ENCODE measurements around the gene LRRK1. TPM values are rescaled to one million over a fixed set of nuclear protein-coding genes. Genes with fewer than 3 reads are reported as not detected.

The LRRK1 gene
- total and polyA plus RNA-seq, 2 experiments from 2014 or later: 2.6 to 4.5 TPM

- Histone ChIP-seq H3K36me3 (ENCODE audit: insufficient read depth) (no peaks in the 10 kb centered on the region), H3K4me3 (no peak overlapping the region), H3K79me2 (replicated peaks; ENCODE audit: insufficient read depth) (no peaks in the 10 kb centered on the region), H3K4me2 (no peak overlapping the region), H4K20me1 (replicated peaks; ENCODE audit: insufficient read depth) (no peaks in the 10 kb centered on the region), H2AFZ (no peak overlapping the region), H3K27me3 (ENCODE audit: insufficient read depth) (no peaks in the 10 kb centered on the region), H3K27ac (ENCODE audit: low read depth) (no peak overlapping the region), H3K9me2 (ENCODE audit: insufficient read depth) (no peaks in the 10 kb centered on the region), H3F3A (replicated peaks; ENCODE audit: low read depth) (no peaks in the 10 kb centered on the region), H3K4me1 (ENCODE audit: insufficient read depth) (peaks cover 18% of the 10 kb centered on the region)
- Mint-ChIP-seq H3K4me1 (peaks cover 28% of the 10 kb centered on the region), H3K27ac (no peak overlapping the region), H3K4me3 (no peak overlapping the region), H3K9me3 (no peaks in the 10 kb centered on the region), H3K36me3 (ENCODE audit: low read depth) (no peaks in the 10 kb centered on the region), H3K27me3 (ENCODE audit: insufficient read depth, low read depth, poor library complexity) (peaks cover 31% of the 10 kb centered on the region)
- DNase-seq (ENCODE audit: low spot score) (no peak), ATAC-seq (no peak)
- TF ChIP-seq NANOG (IDR thresholded peaks at IDR 0.05; ENCODE audit: borderline replicate concordance): no peak
- no peak for TF ChIP-seq STAT1 (IDR thresholded peaks at IDR 0.05; ENCODE audit: unreplicated experiment)
- no peak for TF ChIP-seq EZH2phosphoT487 (IDR thresholded peaks at IDR 0.05; ENCODE audit: unreplicated experiment)
- no peak for TF ChIP-seq ZNF462 (CRISPR knock-in tag; IDR thresholded peaks at IDR 0.05)
- TF ChIP-seq, protein P1, sequence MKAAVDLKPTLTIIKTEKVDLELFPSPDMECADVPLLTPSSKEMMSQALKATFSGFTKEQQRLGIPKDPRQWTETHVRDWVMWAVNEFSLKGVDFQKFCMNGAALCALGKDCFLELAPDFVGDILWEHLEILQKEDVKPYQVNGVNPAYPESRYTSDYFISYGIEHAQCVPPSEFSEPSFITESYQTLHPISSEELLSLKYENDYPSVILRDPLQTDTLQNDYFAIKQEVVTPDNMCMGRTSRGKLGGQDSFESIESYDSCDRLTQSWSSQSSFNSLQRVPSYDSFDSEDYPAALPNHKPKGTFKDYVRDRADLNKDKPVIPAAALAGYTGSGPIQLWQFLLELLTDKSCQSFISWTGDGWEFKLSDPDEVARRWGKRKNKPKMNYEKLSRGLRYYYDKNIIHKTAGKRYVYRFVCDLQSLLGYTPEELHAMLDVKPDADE (IDR thresholded peaks at IDR 0.05): no peak
- TF ChIP-seq ZNF114 (CRISPR knock-in tag; IDR thresholded peaks at IDR 0.05): no peak
- TF ChIP-seq EZH2 (IDR thresholded peaks at IDR 0.05; ENCODE audit: low read depth, unreplicated experiment): no peak
- TF ChIP-seq JUNB (IDR thresholded peaks at IDR 0.05; ENCODE audit: unreplicated experiment): no peak
- TF ChIP-seq, protein P2, sequence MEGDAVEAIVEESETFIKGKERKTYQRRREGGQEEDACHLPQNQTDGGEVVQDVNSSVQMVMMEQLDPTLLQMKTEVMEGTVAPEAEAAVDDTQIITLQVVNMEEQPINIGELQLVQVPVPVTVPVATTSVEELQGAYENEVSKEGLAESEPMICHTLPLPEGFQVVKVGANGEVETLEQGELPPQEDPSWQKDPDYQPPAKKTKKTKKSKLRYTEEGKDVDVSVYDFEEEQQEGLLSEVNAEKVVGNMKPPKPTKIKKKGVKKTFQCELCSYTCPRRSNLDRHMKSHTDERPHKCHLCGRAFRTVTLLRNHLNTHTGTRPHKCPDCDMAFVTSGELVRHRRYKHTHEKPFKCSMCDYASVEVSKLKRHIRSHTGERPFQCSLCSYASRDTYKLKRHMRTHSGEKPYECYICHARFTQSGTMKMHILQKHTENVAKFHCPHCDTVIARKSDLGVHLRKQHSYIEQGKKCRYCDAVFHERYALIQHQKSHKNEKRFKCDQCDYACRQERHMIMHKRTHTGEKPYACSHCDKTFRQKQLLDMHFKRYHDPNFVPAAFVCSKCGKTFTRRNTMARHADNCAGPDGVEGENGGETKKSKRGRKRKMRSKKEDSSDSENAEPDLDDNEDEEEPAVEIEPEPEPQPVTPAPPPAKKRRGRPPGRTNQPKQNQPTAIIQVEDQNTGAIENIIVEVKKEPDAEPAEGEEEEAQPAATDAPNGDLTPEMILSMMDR (conservative IDR thresholded peaks at IDR 0.05; ENCODE audit: low read depth in 2 of 2): no peak
- TF ChIP-seq CREB1 (CRISPR knock-in tag; IDR thresholded peaks at IDR 0.05; ENCODE audit: low read depth): no peak
- no peak for TF ChIP-seq REST (IDR thresholded peaks at IDR 0.05; ENCODE audit: unreplicated experiment)
- TF ChIP-seq POLR2AphosphoS5 (IDR thresholded peaks at IDR 0.05; ENCODE audit: low read depth): no peak
- no peak for TF ChIP-seq ZNF331 (CRISPR knock-in tag; IDR thresholded peaks at IDR 0.05; ENCODE audit: low read depth)
Measured at GRCh38 chr15:101049856-101050622, 130.9 kb downstream of the LRRK1 start.

Measured in GM23338 (cell line).